Mesodermal cell (in vitro differentiated cells): Measurements from ENCODE around the gene TSC22D3.
"Not testable (repeated sequence)": the region's sequence is repeated elsewhere in the genome, so short reads cannot be mapped to it uniquely, and the experiment has no call there.

Source experiments
- H3K27ac ChIP-seq: 2 replicates; pipeline ENCODE4 v1.7.0; 2013; ENCODE audit warnings: mild to moderate bottlenecking, low read depth, low read length, moderate library complexity; ENCODE audit not compliant: severe bottlenecking
- H3K36me3 ChIP-seq: 2 replicates; pipeline ENCODE4 v1.7.1; 2013; ENCODE audit warnings: mild to moderate bottlenecking, low read length, moderate library complexity; ENCODE audit not compliant: control insufficient read depth, insufficient read depth
- H3K4me1 ChIP-seq: one replicate; pipeline ENCODE4 v1.7.1; 2013; ENCODE audit warnings: mild to moderate bottlenecking, low read length; ENCODE audit not compliant: insufficient read depth, control insufficient read depth, poor library complexity, severe bottlenecking
- H3K4me3 ChIP-seq: 2 replicates; pipeline ENCODE4 v1.7.0; 2013; ENCODE audit warnings: low read length, control low read depth, mild to moderate bottlenecking; ENCODE audit not compliant: insufficient read depth, poor library complexity, severe bottlenecking; ENCODE audit errors: extremely low read depth
- H3K9me3 ChIP-seq: 2 replicates; pipeline ENCODE4 v1.7.1; 2013; ENCODE audit warnings: mild to moderate bottlenecking, low read length, moderate library complexity; ENCODE audit not compliant: control insufficient read depth
- WGBS, 2 experiments: methylation state at CpG; one replicate each; pipeline ENCODE4 v1.1.5; 2013; ENCODE audit warnings: missing lambda C conversion rate in 2 of 2; ENCODE audit not compliant: insufficient coverage in 2 of 2; 5-methylcytosine and 5-hydroxymethylcytosine counted together

Gene TSC22D3

DNA sequence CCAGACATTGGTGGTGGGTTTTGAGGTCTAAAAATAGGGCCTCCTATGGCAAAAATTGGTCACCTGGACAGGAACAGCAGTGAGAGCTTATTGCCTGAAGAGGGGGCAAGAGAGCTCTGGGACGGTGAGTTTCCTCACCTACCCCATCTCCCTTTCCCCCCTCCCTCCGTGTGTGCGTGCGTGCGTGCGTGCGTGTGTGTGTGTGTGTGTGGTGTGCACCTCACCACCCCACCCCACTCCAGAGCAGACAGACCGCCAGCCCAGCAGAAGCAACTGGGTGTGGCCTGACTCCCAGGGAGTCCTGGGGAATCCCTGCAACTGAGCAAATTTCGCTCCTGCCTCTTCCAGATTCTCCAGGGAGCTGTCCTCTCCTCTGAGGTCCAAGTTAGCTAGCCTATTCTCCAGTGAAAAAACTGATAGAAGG, 102.6 kb downstream of the TSC22D3 start:
- no peak overlapping the region for H3K27ac ChIP-seq
- H3K9me3 ChIP-seq = no peaks in the 10 kb centered on the region
- H3K4me1 ChIP-seq = peaks cover 6% of the 10 kb centered on the region
- 80% methylated on average over 1 of the region's 9 CpGs; no CpG with 5 or more reads in 1 of the 2 experiments for WGBS, 2 experiments
- no peak overlapping the region for H3K4me3 ChIP-seq
- no peaks in the 10 kb centered on the region for H3K36me3 ChIP-seq

DNA sequence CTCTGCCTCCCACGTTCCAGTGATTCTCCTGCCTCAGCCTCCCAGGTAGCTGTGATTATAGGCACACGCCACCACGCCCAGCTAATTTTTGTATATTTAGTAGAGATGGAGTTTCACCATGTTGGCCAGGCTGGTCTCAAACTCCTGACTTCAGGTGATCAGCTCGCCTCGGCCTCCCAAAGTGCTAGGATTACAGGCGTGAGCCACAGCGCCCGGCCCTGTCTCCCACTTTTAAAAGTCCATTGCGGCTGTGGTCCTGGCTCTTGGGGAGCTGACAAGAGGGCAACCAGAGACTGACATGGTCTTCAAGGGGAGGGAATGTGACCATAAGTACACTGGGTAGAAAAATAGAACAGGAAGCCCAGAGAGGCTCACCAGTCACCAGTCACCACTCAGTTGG, 104.3 kb downstream of the TSC22D3 start:
- H3K27ac ChIP-seq, H3K36me3 ChIP-seq, H3K4me1 ChIP-seq, H3K4me3 ChIP-seq, H3K9me3 ChIP-seq: not testable (repeated sequence)
- WGBS, 2 experiments = 96 to 100% methylated on average over 3 to 4 of the region's 9 CpGs

DNA sequence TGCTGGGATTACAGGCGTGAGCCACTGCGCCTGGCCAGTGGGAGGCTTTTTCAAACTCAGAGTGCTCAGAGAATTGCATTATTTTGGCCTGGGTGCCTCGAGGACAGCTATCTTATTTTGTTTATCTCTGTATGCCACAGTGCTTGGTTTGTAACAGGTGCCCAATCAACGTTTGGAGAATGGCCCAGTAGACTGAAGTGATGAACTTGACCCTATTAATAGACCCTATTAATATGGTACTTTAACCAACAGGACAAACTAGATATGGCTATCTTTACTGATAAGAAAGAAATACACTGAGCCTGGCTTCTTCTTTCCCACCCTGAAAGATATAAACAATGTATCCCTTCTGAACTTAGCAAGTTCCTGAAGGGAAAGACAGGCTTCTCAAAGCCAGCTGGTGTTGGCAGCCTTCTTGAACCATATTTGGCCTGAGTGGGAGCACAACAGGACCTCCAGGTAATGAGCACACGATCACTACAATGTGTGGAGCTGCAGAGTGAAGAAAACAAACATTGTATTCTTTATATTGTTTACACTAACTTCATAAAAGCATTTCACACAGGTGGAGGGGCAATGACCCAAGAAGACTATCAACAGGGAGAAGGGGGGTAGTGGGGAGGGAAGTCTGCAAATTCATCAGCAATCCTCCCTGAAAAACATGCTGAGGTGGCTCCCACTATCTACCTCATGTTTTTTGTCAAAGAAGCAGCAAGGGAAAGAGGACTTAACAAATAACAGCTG, 105.5 kb downstream of the TSC22D3 start:
- Histone ChIP-seq H3K27ac (no peak overlapping the region), H3K36me3 (no peaks in the 10 kb centered on the region), H3K4me3 (no peak overlapping the region), H3K9me3 (no peaks in the 10 kb centered on the region), H3K4me1 (no peaks in the 10 kb centered on the region)
- whole genome bisulfite sequencing, 2 experiments = 73 to 95% methylated on average over 3 of the region's 5 CpGs

DNA sequence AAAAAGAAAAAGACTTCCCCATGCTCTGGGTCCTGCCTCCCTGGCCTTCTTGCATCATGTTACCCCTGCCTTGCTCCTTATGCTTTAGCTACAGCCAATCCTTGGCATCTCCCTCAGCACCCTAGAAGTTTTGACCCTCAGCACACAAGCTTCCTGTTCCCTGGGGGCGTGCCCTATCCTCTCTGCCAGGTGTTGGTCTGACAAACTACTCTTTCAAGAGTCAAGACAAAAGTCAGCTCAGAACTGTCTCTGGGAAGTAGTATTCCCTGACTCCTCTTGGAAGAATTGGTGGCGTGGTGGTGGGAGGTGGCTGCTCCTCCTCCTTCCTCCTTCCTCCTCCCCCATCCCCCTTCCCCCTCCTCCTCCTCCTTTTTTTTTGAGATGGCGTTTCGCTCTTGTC, 106.3 kb downstream of the TSC22D3 start:
- no CpG with 5 or more reads among the region's 4 CpGs for WGBS, 2 experiments
- H3K27ac ChIP-seq = no peak overlapping the region
- H3K36me3 ChIP-seq = no peaks in the 10 kb centered on the region
- no peaks in the 10 kb centered on the region for H3K4me1 ChIP-seq
- no peak overlapping the region for H3K4me3 ChIP-seq
- H3K9me3 ChIP-seq = no peaks in the 10 kb centered on the region

DNA sequence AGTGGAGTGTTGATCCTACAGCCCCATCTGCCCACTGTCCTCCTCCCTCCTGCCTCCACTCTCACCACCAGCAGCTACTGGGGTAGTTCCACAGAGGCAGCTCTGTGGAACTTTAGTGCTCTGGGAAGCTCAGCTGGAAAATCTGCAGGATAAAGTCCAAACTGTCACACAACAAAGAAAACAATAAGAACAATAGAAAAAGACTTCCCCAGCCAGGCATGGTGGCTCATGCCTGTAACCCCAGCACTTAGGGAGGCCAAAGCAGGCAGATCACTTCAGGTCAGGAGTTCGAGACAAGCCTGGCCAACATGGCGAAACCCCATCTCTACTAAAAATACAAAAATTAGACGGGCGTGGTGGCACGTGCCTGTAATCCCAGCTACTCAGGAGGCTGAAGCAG, 106.9 kb downstream of the TSC22D3 start:
- H3K9me3 ChIP-seq, H3K36me3 ChIP-seq, H3K4me1 ChIP-seq, H3K4me3 ChIP-seq, H3K27ac ChIP-seq: not testable (repeated sequence)
- WGBS, 2 experiments = no CpG with 5 or more reads among the region's 5 CpGs

DNA sequence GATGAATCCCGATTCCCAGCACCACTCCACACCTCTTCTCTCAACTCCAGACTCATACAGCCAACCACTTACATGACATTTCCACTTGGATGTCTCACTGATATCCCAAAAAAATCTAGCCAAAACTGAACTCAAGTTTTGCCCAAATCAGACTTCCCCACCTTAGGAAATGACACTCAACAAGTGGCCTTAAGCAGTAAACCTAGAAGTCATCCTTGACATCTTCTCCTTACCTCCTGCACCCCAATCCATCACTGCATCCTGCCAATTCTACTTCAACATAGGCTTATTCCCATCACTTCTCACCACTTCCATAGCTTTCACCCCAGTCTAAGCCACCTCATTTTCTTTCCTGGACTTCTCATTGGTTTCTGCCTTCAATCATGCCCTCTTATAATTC, 108.2 kb downstream of the TSC22D3 start:
- Histone ChIP-seq H3K4me1 (no peaks in the 10 kb centered on the region), H3K9me3 (no peaks in the 10 kb centered on the region), H3K36me3 (no peaks in the 10 kb centered on the region), H3K4me3 (no peak overlapping the region), H3K27ac (no peak overlapping the region)
- WGBS, 2 experiments = 100% methylated on average over 1 of the region's 1 CpG; no CpG with 5 or more reads in 1 of the 2 experiments

DNA sequence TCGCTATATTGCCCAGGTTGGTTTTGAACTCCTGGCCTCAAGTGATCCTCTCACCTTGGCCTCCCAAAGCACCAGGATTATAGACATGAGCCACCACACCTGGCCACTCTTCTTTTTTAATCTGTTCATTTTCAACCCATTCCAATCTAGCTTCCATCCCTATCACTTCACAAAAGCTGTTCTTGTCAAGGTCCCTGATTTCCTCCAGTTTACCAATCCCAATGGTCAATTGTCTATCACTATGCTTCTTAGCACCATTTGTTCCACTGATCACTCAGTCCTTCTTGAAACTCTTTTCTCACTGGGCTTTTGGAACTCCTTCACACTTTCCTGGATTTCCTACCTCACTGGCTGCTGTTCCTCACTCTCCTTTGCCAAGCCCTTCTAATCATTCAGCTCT, 108.7 kb downstream of the TSC22D3 start:
- Histone ChIP-seq H3K27ac (no peak overlapping the region), H3K9me3 (no peaks in the 10 kb centered on the region), H3K4me1 (no peaks in the 10 kb centered on the region), H3K36me3 (no peaks in the 10 kb centered on the region), H3K4me3 (no peak overlapping the region)
- no CpG with 5 or more reads among the region's 1 CpG for WGBS, 2 experiments
